GM21447 (cell line): ENCODE data around the gene MAPK12.

ENCODE experiments used
- ATAC-seq: cut with Tn5 transposase; IDR thresholded peaks from one replicate; pipeline ENCODE4 v1.9.1; 2021; ENCODE audit not compliant: unreplicated experiment

Gene MAPK12

GRCh38 chr22:50269573-50269969 lies 8.1 kb upstream of the MAPK12 start:
- ATAC-seq, result no peak

DNA sequence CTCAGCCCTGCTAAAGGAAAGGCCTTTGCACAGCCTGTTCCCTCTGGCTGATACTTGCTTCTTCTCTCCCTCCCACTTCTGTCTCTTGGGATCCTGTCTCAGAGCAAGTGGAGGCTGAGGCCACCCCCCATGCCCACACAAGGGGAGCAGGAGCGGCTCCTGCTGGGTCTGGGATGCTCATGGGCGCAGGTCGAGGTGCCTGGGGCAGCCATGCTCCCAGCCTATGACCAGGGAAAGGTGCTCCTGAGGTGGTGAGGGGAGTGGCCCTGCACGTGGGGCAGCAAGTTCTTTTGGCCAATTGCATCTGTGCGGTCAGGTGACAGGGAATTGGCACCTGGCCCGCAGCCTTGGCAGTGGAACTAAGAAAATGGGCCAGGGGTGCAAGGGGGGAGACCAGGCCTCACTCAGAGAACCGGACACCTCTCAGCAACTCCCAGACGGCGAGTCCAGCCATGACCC lies 7.2 kb upstream of the MAPK12 start:
- no peak for ATAC-seq

DNA sequence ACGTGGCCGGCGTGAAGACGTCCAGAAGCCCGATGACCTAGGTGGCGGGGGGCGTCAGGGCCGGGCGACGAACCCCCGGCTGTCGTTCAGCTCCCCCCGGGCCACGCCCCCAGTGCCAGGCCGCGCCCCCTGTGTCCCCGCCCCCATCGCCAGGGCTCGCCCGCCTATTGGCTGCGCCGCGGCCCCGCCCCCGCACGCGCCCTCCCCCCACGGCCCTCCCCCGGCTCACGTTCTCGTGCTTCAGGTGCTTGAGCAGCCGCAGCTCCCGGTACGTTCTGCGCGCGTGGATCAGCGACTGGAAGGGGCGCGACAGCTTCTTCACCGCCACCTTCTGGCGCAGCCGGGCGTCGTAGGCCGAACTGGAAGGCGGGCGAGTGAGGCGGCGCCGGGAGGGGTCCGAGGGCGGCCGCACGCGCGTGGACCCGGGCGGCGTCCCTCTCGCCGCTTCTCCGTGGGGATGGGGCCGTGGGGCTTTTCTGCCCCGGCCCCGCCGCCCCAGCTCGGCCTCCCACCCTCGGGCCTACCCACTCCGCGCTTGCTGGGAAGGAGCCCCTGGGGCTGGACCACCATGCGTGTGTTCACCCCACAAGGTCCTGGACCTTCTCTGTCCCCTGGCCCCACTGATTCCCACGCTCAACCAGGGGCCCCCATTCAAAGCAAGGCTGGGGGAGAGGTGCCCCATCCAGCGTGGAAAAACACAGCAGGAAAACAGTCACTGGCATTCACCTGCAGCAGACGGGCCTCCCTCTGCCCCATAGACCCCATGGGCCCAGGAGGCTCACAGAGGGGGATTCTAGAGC lies 6.3 kb upstream of the MAPK12 start:
- ATAC-seq, result no peak

DNA sequence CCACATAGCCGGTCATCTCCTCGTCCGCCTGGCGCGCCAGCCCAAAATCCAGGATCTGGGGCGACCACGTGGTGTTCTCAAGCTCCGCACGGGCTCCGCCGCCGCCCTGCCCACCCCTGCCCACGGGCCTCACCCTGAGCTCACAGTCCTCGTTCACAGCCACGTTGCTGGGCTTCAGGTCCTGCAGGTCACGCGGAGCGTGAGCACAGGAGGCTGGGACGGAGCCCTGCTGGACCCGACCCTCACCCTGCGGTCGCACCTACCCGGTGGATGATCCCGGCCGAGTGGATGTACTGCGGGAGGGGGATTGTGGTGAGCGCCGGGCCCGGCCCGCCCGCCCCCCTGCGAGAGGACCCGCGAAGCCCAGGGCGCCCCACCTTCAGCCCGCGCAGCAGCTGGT lies 5.5 kb upstream of the MAPK12 start:
- no peak for ATAC-seq

GRCh38 chr22:50264946-50265669 lies 3.6 kb upstream of the MAPK12 start:
- no peak for ATAC-seq

DNA sequence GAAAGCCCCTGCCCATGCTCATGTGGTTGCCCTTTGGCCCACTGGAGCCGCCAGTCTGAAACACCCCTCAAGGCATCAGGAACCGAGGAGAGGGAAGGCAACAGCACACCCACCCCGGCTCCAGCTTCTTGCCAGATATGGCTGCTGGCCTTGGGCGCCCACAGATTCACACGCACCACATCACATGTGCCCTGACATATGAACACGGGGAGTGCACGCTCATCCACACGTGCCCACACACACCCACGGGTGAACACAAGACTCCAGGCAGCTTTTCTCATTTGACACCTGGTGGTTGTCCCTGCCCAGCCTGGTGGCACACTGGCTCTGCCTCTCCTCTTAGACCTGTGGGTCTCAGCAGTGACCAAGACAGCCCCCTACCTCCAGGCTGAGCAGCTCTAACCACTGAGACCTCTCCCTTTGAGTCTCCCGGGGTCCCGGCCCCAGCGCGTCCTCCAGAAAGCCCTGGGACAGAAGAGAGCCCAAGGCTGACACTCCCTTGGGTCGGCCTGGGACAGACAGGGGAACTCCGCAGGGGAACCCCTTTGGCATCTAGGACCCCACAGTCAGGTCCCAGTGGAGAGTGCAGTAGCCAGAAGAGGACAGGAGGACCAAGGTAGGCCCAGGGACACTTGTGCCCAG lies 2.7 kb upstream of the MAPK12 start:
- no peak for ATAC-seq

DNA sequence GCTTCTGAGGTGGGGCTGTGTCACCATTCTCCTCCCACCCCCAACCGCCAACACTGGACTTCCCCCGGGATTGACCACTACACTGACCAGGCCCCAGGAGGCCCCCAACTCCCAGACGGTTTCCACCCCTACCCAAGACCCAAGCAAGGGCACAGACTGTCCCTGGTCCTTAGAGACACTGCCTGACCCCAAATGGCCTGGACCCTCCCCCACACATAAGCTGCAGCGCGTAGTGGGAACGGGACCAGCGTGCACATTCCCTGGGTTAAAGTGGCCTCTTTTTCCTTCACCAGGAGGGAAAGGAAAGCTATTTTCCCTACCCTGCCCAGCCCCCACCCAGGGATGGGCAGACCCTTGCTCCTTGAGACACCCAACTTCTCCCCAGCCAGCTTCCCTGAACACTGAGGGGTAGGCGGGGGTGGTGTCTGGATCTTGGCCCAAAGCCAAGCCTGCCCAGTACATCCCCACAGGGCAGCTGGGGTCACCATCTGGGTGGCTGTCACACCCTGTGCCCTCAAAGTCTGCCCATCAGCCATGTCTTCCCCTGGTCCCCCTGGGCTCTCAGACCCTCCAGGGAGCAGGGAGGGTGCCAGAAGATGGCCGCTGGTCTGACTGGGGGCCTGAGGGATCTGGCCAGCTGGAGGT lies 1.6 kb upstream of the MAPK12 start:
- no peak for ATAC-seq

DNA sequence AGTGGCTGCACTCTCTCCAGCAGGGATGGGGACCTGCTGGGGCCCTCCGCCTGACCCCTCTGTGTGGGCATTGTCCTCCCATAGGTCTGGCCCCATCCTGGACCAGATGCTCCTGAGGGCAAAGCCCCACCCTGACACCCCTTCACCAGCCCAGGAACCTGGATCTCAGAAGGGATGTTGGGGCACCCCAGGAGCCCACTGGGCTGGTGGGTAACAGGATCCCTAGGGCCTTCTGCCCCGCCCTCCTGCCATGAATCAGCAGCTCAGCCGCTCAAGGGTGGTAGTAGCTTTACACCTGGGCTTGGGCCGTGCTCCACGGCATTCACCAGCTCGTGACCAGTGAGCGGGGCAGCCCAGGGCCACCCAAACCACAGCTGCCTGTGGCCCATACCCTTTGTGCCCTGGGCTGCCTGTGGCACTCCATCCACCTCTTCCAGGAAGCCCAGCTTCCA lies 1.0 kb upstream of the MAPK12 start:
- no peak for ATAC-seq

DNA sequence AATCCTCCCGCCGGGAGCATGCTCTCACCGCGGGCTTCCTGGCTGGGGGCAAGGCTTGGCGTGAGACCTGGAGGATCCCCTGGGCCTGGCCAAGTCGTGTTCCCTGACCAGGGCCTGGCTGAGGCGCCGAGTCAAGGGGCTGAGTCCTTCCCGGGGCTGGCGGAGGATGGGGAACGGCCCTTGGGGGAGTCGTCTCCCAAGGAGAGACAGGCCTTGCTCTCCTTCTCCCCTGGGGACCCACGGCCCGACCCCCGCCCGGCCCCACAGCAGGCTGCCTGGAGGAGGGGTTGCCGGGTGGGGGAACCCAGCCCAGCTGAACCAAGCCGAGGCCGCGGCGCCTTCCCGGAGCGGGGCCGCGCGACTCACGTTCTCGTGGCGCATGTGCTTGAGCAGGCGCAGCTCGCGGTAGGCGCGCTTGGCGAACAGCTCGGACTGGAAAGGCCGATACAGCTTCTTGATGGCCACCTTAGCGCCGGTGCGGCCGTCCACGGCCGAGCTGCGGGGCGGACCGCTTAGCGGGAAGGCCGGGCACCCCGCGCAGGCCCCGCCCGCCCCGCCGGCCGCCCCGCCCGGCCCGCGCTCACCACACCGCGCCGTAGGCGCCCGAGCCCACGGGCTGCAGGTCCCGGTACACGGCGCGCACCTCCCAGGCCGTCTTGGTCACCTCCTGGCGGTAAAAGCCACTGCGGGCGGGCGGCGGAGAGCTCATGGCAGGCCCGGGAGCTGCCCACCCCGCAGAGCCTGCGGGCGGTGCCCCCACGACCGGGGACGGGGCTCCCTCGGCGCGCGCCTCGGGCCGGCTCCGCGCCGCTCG lies 475 bp downstream of the MAPK12 start:
- no peak for ATAC-seq

DNA sequence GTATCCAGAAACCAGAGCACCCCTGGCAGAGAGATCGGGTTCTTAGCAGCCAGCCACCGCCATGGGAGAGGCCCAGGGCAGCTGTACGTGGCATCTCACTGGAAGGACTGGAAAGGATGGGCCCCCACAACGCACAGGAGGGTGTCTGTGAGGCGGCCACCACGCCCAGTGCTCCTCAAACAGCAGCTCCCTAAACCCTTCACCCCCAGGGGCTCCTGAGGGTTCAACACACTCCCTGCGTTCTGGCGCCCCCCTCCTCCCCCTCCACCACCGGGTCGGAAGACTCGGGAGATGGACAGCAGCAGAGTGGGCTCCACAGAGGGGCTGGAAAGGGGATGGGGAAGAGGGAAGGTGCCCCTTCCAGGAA lies 1.1 kb downstream of the MAPK12 start:
- ATAC-seq, result no peak

DNA sequence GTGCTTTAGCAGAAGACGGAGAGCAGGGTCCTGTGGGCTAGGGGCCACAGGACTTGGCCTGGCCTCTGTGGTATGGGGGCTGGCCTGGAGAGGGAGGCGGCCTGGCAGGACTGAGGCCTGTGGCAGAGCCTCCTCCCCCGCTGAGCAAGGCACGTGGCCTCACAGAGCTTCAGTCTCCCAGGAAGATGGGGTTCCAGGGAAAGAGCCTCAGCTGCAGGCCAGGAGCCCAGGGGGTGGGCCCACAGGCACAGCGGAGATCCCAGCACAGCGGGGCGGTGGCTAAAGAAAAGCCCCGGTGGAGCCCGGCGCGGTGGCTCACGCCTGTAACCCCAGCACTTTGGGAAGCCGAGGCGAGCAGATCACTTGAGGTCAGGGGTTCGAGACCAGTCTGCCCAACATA lies 2.2 kb downstream of the MAPK12 start:
- no peak for ATAC-seq

DNA sequence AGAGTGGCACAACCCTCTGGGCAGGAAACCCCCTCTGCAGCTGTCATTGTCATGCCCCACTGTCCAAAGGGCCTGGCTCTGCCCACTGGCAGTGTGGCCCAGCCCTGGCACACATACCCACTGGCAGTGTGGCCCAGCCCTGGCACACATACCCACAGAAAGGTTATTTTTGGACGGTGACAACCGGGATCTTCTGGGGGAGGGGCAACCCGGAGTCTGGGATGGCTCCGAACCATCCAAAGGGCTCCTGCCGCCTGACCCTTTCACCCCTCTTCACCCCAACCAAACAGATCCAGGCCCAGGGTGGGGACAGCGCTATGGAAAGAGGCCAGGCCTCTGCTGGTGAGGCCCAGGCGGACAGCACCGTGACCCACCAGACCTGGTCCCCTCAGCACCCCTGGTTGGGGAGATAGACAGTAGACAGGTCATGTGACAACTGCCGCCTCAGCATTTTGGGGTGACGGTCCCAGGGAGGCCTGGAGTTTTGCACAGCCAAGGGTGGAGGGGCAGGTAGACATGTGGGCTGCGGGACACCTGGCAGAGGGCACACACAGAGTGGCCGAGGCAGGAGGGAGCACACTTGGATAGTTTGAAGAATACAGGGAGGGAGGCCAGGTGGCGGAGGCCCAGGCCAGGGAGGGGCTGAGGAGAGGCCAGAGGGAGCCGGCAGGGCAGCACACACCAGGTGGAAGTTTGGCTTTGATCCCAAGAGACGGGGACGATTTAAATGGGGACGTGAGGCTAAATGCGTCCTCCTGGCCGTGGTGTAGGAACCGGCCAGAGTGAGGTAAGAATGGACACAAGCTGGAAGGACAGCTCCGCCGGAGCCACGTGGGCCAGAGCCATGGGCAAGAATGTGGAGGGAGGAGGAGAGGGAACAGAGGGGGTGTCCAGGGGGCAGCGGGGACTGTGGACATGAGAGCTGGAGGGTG lies 2.9 kb downstream of the MAPK12 start:
- ATAC-seq, result no peak

DNA sequence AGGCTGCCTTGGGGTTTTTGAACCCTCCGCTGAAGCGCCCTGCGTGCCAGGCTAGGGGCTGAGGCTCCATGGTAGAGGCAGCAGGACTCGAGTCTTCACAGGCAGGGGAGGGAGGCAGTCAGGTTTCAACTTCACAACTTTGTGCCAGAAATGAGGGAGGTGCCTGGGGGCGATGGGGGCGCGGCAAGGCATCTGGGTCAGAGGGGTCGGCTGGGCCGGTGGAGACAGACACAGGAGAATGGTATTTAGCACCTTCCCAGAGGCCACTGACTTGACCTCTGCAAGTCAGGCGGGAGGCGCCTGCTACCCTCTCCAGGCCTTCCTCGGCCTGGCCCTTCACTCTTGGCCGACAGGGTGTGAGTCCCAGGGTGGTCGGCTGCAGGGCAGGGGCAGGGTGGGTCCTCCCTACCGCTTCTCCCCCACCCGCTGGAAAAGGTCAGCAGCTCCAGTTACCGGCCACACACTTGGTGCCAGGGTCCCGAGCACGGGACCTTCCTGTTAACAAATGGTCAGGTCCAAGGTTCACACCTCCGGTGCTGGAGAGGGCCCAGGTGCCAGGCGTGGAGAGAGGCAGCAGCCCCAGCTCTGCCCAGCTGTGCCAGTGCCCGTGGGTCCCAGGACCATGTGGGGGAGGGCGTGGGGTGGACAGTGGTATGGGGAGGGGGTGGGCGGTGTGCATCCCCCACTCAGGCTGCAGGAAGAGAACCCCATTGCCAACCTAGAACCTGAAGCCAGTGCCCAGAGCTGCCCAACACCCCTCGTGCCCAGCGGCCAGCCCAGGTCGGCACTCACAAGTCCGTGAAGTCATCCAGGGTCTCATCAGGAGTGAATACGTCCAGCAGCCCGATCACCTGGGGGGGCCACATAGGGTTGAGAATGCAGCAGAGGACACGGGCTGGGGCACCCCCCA lies 3.8 kb downstream of the MAPK12 start:
- ATAC-seq, result no peak

DNA sequence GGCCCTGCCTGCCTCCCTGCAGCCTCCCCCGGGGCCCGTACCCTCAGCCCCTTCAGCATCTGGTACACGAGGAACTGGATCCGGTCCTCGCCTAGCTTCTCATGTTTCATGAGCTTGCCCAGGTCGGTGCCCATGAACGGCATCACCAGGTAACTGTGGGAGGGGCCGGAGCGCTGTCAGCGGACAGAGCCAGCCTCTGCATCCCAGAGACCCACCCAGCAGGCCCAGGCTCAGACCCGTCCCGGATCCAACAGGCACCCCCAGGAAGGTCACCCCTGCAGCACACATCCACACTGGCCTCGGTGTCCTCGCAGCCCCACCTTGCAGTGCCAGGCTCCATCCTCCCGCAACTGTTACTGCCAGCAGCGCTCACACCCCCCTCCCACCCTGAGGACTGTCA lies 4.4 kb downstream of the MAPK12 start:
- ATAC-seq, result no peak

GRCh38 chr22:50256258-50256862 lies 5.1 kb downstream of the MAPK12 start:
- no peak for ATAC-seq

DNA sequence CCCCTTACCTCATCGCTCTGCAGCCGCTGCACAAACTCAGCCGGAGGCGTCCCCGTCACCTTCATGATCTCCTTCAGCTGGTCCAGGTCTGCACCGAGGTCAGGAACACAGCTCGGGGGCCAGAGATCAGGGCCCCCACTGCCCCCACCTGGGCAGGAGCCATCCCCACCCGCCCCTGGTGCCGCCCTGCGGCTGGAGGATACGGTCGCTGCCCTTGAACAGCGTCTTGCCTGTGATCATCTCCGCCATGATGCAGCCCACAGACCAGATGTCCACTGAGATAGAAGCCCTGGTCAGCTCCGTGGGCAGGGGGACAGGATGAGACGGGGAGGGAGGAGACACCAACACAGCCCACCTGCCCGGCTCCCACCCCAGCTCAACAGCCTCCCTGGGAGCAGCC lies 5.9 kb downstream of the MAPK12 start:
- ATAC-seq, result no peak

DNA sequence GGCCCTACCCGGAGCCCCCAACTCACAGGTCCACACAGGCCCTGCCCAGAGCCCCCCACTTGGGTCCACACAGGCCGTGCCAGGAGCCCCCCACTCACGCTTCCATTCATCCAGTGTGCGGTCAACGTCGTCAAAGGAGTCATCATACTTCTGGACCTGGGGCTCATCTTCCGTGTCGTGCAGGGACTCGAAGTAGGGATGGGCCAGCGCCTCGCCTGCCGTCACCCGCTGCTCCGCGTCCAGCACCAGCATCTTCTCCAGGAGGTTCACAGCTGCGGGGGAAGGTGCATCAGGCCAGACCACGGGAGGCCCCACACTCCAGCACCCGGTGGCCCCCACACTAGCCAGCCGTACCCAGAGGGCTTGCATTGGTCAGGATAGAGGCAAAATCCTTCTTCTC lies 6.4 kb downstream of the MAPK12 start:
- ATAC-seq, result no peak

DNA sequence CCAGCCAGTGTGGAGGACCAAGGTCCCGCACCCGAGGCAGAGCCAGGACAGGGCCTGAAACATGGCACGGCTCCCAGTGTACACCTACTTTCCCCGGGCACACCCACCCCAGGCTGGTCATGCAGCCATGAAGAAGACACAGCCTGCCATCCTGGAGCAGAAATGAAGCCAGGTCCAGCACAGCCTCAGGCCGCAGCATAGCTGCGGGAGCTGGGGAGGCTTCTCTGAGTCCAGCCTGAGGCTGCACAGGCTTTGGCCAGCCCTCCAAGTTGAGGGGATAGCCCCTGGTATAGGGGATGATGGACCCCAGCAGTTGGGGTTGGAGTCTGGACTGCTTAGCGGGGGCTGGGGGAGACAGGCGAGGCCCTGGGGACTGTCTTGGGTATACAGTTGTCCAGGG lies 7.5 kb downstream of the MAPK12 start:
- ATAC-seq, result no peak
